HG03045 (cell line): Measurements from ENCODE around the gene SYNRG.

Experiments used
- ATAC-seq: cut with Tn5 transposase; IDR thresholded peaks from one replicate; pipeline ENCODE4 v1.9.1; 2021; ENCODE audit warnings: mild to moderate bottlenecking, moderate library complexity; ENCODE audit not compliant: unreplicated experiment

The SYNRG gene

DNA sequence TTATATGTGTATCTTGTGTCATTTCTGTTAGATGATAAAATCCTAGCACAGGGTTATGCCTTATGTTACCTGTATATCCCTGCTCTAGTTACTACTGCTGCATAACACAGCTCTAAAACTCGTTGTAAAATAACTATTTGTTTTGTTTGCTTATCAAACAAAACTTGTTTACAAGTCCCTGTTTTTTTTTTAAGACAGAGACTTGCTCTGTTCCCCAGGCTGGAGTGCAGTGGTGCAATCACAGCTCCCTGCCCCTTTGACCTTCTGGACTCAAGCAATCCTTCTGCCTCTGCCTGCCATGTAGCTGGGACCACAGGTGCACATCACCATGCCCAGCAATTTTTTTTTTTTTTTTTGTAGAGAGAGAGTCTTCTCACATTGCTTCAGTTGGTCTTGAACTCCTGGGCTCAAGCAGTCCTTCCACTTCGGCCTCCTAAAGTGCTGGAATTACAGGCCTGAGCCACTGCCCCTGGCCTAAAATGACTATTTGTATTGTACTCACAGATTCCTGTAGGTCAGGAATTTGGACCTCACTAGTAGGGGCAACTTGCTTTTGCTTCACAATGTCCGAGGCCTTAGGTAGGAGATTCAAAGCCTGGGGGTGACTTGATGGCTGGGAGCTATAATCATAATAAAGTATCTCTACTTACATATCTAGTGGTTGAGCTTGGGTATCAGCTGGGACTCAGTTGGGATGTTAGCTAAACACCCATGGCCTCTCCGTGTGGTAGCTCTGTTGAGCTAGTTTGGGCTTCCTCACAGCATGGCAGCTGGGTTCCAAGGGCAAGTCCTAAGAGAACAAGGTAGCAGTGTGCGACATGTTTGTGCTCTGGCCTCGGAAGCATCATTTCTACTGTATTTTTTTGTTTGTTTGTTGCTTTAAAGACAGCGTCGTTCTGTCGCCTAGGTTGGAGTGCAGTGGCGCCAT is 106.9 kb downstream of the SYNRG start:
- ATAC-seq, result no peak

DNA sequence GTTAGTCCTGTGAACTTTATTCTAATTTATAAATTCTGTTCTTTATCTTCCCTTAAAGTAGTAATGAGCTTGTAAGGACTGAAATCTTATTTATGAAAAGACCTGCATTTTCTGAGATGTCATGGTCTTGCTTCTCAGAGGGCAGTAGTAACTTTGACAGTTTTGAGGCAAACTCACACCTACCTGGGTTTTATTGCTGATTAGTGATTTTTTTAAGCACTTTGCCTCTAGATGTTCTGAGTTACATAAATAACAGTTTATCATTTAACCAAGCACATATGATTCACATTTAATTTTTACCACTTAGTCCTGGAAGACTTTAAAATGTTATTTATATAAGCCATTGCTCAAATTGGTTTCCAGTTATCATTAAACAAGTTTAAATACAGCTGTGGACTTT is 108.8 kb downstream of the SYNRG start:
- no peak for ATAC-seq

DNA sequence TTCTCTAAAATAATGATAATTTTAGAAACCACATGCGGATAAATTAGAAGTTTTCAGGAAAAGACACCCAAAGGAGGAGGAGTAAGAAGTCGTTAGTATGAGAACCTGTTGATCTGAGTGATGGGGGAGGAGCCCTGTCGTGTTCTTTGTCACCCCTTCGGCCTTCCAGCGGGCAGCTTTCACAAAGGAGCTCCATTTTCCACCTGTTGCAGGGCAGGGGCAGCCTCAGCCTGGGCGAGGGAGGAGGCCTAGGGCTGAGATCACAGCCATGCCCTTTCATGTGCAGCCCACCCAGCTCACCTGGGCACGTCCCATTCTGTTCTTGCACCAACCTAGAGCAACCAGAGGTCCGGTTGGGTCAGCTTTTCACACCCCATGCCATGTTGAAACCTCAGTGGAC is 114.2 kb downstream of the SYNRG start:
- no peak for ATAC-seq

GRCh38 chr17:37494401-37494831 is 114.8 kb downstream of the SYNRG start:
- no peak for ATAC-seq

DNA sequence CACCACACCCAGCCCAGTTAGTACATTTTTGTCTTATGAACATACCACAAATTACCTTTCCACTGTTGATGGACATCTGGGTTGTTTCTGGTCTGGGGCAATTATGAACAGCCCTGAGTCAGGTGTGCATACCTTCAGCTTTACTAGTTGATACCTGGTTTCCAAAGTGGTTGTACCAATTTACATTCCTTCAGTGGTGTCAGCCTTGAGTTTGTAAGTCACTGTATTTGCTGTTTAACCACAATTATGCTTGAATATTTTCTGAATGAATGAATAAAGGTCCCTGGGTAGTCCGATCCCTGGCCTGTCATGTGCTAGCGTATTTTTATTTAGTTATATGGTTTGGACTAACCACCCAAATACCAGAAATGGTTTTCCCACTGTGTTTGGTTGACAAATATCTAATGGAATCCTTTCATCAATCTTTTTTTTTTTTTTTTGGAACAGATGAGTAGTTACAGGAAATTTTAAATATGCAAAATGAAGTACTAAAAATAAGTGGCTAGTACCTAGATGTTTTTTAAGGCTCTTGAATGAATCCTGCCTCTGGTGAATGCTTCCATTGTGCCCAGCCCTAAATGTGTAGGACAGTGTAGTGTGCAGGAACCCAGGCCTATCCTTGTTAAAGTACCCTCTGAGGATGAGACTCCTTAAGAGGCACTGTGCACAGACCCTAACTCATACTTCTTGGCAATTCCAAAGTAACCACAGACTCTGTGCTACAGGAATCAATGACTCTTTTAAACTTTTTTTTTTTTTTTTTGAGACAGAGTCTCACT is 115.8 kb downstream of the SYNRG start:
- no peak for ATAC-seq

DNA sequence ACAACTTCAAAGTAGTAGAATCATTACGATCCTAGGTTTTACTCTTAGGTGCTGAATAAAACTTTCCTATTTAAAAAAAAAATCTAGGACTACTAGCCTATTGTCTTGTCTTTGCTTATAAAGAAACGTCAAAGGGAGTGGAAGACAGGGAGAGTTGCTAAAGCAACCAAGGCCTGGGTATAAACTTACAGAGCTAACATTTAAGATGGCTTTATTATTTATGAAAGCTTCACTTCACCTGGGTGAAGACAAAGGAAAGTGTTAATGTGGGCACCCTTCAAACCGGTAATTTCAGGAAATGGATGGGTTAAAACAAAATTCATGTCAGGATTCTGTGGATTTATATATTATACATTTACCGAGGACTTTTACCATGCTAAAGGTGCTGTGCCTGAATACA is 117.1 kb downstream of the SYNRG start:
- no peak for ATAC-seq

DNA sequence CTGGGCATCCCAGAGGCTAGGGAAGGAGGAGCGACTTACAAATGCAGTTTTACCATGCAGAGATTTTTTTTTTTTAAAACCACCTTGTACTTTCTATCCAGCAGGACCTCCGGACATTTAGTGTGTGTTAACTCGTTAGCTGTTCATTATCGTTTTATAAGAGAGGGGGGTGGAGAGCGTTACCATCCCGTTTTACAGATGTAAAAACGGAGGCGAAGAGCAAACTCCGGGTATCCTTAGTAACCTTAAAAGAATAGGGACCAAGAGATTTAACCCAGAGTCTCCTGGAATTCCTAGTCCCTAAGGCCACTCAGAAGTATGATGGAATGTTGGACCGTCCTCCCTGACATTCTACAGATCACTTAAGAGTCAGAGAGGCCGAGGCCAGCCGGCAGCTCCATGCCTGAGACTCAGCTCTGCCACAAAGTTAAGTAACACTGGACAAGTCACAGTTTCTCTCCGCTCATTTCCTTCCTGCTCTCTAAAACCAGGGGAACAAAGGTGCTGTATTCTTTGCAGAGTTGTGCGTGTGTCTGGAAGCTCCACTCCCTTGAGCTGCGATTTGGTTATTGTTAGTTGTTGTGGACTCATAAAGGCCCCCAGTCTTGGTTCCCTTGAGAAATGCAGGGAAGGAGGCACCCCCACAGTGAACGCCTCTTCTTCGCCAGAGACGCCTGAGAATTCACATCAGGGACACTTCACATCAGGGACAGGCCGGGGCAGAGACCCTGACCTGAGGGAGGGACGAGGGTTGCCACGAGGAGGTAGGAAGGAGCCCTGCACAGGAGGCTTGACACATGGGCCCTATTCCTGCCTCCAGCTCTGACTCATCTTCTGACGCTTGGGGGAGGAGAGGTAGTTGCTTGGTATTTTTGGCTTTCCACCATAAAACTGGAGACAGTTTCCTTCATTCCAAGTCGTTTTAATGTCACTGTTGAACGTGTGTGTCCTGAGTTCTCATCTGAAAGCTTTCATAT is 118.3 kb downstream of the SYNRG start:
- ATAC-seq, result no peak

DNA sequence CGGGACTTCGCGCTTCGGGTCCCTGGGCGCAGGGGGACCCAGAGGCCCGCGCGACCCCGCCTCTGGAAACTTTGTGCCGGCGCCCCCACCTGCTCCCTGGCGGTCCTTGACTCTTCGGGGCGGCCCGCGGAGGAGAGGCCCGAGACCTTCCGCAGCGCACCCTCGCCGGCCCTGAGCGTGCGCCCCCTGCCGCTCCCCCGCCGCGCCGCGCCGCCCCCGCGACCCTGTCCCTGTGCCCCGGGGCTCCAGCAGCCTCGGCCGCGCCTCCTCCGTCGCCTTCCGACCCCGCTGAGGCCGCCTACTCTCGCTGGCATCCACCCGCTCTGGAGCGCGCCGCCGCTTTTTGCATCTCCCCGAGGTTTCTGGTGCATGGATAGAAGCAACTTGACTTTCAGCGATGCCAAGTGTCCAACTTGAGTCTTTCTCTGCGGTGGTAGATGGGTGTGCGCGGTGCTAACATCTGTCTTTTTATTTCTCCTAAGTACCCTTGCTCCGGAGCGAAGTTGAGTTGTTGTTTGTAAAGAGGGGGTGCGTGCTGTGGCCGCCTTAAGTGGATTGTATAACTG is 119.1 kb downstream of the SYNRG start:
- peak; percentile 47 for ATAC-seq

- peak; percentile 65 for ATAC-seq
These were observed 119.8 kb downstream of the SYNRG start, which contains the start of gene DUSP14 for GRCh38 chr17:37489197-37490001. Gene DUSP14, plus strand, starts transcription at chr17:37489891. Its CDS starts 22,382 bp downstream, at chr17:37512273.

DNA sequence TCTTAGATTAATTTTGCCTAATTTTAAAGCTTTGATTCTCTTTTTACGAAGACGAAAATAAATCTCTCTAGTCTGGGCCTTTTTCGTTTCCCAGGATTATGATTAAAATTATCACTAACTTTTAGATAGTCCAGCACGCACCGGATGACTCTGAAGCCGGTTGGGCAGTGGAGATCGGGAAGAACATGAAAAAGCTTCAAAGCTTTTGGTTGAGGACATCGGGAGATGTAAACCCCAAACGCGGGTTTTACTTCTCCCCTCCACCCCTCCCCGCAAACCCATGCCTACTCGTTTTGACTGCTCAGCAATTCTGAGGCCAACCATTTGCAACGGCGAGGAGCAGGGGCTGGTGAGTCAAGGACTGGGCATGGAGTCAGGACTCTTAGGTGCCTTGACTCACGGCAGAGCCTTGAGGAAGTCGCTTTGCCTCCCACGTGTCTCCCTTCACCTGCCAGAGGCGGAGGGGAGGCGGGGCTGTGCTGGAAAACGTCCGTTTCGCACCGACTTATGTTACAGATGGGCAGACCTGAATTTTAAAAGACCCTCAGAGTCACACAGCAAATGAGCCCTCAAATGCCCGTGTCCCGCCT is 120.5 kb downstream of the SYNRG start:
- peak; percentile 13 for ATAC-seq

- ATAC-seq, result no peak
These were observed 121.1 kb downstream of the SYNRG start for GRCh38 chr17:37488009-37488604.

DNA sequence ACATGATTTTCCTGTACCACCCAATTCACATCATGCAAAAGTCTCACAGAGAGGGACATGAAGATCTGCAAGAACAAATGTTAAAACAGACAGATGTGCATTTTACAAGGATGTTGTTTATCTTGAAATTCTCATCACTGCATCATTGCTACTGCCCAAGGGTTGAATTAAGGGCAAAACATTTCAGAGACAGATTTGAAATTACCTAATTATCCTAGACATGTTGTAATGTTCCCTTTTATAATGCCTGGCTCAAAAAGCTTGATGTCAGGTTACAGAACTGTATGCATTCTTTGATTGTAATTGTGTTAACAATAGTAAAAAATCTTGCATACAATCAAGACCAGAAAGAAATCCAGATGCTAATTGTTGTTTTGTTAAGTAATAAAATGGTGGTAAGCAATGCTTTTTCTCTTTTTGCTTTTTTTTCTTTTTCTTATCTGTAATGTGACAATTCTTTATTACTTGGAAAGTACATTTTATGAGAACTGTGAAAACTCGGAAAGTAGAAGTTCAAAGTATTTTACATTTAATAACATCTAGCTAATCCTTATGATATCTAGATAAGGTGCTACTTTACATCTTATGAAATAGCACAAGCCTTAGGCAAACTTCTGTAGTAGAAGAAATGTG is 123.2 kb downstream of the SYNRG start:
- ATAC-seq, result no peak

GRCh38 chr17:37483311-37484039 is 125.7 kb downstream of the SYNRG start:
- ATAC-seq, result no peak

- no peak for ATAC-seq
These were observed 128.1 kb downstream of the SYNRG start for GRCh38 chr17:37481001-37481665.

DNA sequence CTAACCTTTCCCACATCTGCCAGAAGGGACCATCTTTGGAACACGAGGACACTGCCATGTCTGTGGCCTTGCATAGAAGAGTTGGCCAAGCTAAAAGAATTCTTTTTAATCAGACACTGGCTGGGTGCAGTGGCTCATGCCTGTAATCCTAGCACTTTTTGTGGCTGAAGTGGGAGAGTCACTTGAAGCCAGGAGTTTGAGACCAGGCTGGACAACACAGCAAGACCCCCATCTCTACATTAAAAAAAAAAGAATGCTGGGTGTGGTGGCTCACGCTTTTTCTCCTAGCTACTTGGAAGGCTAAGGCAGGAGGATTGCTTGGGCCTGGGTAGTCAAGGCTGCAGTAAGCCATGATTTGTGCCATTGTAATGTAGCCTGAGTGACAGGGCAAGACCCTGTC is 128.8 kb downstream of the SYNRG start:
- ATAC-seq, result no peak

GRCh38 chr17:37479025-37479424 is 130.2 kb downstream of the SYNRG start:
- ATAC-seq, result no peak

DNA sequence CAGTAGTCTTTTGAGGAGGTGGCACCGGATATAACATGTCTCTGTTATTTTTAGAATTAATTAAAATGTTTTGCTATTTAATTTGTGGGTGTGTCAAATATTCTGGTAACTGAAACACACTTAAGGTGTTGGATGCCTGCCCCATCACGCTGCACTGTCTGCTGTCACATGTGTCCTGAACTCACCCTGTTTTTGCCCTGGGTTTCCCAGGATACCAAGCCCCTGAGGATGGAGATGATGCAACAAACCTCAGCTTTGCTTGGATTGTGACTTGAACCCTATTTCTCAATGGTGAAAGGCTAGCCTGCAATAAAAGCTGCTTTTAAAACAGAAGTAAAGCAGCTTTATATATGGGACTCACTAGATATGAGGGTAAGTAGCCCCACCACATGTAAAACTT is 131.0 kb downstream of the SYNRG start:
- no peak for ATAC-seq
